GM12865 (cell line): Measurements from ENCODE around the gene CEP128.

ENCODE experiments used
- DNase-seq: peaks from one replicate; pipeline ENCODE4 v3.0.0; 2010; ENCODE audit warnings: low read depth
- H3K4me3 ChIP-seq: 2 replicates; pipeline ENCODE4 v1.5.1; 2011; ENCODE audit warnings: mild to moderate bottlenecking, low read depth, low read length, control low read depth
- TF ChIP-seq, protein P1 (sequence below): IDR thresholded peaks from 2 replicates; pipeline ENCODE4 v1.5.1; 2011; ENCODE audit warnings: low read length, control low read depth, low read depth, inconsistent platforms; ENCODE audit not compliant: insufficient read depth; ENCODE audit errors: missing control alignments

CEP128 gene

DNA sequence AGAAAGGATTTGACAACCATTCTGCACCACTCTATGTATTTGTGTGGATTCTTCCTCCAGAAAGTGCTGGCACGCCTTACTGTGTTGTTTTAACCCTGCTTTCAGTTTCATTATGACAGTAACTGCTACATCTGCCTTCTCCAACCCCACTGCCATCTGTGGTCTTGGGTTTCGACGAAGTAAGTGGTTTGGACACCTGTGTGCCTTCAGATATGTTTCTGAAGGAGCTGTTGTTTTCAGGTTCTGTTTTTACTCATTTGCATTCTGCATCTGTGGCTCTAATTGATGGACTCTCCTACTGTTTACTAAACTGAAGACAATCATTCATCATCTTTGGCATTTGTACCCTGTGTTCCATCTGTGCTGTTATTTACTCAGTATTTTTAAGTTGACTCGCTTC, 18.0 kb upstream of the CEP128 start:
- TF ChIP-seq, protein P1, sequence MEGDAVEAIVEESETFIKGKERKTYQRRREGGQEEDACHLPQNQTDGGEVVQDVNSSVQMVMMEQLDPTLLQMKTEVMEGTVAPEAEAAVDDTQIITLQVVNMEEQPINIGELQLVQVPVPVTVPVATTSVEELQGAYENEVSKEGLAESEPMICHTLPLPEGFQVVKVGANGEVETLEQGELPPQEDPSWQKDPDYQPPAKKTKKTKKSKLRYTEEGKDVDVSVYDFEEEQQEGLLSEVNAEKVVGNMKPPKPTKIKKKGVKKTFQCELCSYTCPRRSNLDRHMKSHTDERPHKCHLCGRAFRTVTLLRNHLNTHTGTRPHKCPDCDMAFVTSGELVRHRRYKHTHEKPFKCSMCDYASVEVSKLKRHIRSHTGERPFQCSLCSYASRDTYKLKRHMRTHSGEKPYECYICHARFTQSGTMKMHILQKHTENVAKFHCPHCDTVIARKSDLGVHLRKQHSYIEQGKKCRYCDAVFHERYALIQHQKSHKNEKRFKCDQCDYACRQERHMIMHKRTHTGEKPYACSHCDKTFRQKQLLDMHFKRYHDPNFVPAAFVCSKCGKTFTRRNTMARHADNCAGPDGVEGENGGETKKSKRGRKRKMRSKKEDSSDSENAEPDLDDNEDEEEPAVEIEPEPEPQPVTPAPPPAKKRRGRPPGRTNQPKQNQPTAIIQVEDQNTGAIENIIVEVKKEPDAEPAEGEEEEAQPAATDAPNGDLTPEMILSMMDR = no peak
- peak; percentile 95 for DNase-seq
- H3K4me3 ChIP-seq = no peak overlapping the region

DNA sequence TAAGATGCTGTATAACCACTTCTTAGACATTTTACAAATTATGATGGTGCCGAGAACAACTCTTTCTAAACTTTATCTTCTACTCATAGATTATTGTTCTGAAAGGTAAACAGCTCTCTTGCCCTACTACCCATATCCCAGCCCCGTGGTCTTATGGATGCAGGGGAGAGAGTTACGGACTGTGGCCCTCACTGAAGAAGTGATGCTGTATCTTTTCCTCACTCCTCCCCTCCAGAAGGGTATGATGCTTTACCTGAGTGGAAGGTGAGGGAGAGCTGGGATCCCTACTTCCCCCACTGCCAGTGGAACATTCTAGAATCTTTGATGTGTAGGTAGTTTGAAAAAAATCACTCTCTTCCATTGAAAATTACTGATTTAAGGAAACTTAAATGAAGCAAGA, 17.4 kb upstream of the CEP128 start:
- TF ChIP-seq, protein P1 = no peak
- no peak overlapping the region for H3K4me3 ChIP-seq
- DNase-seq = no peak

DNA sequence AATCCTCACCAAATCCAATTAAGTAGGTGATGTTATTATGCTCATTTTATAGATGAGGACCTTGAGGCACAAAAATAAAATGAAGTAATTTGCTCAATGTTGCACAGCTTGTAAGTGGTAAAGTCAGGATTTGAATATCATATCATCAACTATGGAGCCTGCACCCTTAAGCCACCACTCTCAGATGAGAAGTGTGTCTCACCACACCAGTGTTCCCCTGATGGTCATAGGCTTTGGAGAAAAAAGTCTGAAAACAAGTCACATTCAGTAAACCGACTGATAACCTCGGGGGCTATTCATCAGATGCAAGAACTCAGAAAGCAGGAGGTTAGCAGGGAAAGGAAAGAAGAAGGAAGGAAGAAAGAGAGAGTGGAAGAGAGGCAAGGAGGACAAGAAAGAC, 16.7 kb upstream of the CEP128 start:
- TF ChIP-seq, protein P1 = no peak
- no peak overlapping the region for H3K4me3 ChIP-seq
- no peak for DNase-seq

DNA sequence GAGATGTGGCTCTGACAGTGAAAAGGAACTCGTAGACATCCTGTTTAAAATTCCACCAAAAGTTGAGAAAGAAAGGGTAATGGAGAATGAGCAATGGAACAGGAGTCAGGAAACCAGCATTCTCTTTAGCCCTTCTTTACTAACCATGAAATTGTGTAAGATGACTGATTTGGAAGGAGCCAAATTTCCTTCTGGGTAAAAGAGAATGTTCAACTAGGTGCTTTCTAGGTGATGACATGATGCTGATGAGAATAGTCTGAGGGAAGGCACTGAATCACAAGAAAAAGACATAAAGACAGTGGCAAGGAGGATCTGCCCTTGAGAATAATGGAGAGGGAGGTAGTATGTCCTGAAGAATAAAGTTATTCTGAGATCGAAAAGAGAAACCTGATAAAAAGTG, 16.1 kb upstream of the CEP128 start:
- TF ChIP-seq, protein P1 = no peak
- no peak overlapping the region for H3K4me3 ChIP-seq
- no peak for DNase-seq

DNA sequence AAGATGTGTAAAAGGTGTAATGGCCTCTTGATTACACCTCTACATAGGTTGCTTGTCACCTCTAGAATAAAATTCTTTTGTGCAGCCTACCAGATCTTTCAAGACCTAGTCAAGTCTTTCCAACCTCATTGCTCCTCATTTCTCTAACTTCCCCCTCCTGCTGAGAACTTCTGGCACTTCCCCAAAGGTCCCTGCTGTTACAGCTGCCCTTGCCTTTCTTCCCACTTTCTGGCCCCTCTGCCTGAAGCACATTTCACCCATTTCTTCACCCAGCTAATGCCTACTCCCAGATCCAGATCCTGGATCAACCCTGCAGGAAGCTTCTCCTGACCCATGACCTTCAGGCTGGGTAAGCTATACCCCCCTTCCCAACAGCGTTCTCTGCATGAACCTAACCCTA, 15.4 kb upstream of the CEP128 start:
- no peak overlapping the region for H3K4me3 ChIP-seq
- TF ChIP-seq, protein P1 = no peak
- no peak for DNase-seq

DNA sequence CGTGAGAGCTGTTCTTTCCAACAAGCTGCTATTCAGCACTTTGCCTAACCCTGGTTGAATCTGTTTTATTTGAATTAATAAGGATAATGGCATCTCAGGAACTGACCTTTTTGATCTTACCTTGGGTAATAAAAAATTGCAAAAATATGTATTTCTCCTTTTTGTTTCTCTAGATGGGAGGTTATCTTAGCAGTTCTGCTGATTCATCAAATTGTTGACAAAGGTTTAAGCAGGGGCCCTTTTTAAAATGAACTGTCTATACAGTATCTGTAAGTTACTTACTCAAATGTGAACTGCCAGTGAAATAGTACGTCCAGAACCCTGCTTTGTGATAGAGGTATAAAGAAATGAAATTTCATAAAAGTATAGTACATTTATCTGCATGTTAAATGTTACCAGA, 14.6 kb upstream of the CEP128 start:
- no peak overlapping the region for H3K4me3 ChIP-seq
- DNase-seq = no peak
- TF ChIP-seq, protein P1 = no peak

DNA sequence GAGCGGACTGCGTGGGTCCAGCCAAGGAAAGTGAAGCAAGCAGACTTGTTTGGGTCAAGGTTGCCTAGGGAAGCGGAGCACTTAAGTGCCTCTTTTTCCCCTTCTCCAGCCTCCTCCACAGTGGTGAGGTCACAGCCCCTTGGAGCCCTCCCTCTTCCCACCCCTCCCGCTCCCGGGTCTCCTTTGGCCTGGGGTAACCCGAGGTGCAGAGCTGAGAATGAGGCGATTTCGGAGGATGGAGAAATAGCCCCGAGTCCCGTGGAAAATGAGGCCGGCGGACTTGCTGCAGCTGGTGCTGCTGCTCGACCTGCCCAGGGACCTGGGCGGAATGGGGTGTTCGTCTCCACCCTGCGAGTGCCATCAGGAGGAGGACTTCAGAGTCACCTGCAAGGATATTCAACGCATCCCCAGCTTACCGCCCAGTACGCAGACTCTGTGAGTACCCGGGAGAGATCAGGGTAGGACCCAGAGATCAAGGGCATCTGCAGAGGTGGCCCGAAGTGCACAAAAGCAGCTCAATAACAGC, 13.9 kb upstream of the CEP128 start, which contains the start of gene TSHR:
TSS of gene TSHR (plus strand) at position 206 of the 526 bp plus-strand sequence. CDS start at position 266, 60 bp downstream.
- no peak for DNase-seq
- no peak within 1 kb of the TSS for H3K4me3 ChIP-seq
- TF ChIP-seq, protein P1 = no peak
